Measurements from ENCODE around the gene BANP. TPM values are rescaled to one million over a fixed set of nuclear protein-coding genes. Genes with fewer than 3 reads are reported as not detected.
"Not testable (repeated sequence)": the region's sequence is repeated elsewhere in the genome, so short reads cannot be mapped to it uniquely, and the experiment has no call there.

Gene BANP
- total RNA-seq, 1 experiment from 2014 or later, result 18.9 TPM

DNA sequence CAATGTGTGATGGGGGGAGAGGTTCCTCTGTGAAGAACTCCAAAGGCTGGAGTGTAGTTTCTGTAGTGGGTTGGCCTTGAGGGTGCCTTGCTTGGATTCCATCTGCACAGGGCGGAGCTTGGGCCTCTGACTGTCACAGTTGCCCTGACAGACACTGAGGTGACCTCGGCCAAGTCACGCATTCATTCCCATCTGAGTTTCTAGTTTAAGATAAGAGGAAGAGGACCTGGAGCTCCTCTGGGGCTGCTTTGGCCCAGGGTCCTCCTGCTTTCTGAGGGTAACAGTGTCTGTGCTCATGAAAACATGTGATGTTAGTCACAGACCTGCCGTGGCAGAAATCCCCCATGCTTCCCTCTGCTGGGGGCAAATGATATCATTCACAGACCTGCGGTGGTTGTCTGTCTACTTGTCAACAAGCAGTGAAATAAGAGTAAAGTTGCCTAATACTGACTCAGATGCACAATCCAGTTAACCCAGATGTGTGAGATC is 35.2 kb downstream of the BANP start:
- not testable (repeated sequence) for DNase-seq (ENCODE audit: extremely low read depth, low read depth)

DNA sequence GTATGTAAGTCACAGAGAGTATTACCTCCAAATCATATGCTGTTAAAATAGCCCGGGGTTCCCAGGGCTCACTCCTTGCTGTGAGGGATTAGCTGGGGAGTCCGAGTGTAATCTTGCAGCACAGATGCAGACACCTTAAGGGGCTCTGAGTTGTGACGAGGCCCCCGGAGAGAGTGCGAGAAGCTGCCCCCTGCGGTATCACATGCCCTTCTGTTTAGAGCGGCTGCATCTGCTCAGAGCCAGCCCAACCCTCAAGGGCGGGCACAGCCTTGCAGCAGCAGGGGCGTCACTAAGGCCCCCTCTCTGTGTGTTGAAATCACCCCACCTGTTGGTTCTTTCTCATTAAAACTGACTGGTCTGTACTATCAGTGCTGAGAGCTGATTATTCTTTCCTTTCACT is 37.4 kb downstream of the BANP start:
- DNase-seq (ENCODE audit: extremely low read depth, low read depth), result not testable (repeated sequence)

DNA sequence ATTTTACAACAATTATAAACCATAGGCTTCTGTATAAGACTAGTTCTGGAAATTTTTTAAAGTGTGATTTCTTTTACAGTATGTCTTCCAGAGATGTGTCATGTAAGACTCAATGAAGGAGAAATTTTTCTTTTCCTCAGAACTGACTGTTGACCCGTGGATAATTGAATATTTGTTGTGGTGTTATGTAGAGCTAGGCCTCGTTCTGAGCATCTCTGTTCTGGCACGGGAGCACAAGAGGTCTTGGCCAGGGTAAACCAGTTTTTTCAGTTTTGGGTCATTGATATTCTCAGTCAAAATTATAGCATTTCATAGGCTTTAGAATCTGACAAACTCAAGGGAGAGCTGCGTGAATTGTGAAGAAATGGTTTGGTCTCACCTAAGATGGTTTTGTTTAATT is 39.0 kb downstream of the BANP start:
- DNase-seq (ENCODE audit: extremely low read depth, low read depth), result not testable (repeated sequence)

DNA sequence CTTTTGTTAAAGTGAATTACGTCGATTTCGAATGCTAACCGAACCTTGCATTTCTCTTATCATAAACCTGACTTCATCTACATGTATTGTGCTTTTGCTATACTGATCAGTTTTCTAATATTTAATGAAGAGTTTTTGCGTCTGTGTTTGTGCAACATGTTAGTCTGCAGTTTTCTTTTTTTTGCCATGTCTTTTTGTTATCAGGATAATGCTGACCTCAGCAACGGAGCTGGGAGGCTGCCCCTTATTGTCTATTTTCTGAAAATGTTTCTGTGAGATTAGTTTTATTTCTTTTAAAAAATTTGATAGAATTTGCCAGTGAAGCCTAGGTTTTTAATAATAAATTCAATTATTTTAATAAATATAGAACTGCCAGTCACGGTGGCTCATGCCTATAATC is 40.9 kb downstream of the BANP start:
- not testable (repeated sequence) for DNase-seq (ENCODE audit: extremely low read depth, low read depth)

DNA sequence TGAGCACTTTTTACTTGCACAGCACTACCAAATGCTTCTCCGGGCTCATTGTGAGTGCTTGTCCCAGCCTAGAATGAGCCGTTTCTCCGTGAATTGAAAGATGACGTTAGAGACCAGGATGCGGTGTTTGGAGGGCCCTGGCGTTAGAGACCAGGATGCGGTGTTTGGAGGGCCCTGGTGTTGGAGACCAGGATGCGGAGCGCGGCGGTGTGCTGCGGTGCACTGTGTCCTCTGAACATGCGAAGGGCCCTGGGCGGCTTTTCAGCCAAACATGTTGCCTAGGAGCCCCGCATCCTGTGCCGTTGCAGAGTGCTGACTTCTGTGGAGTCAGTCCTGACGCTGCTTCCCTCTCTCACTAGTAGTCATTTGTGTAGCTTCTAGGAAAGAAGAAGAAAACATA is 42.7 kb downstream of the BANP start:
- no peak for DNase-seq (ENCODE audit: extremely low read depth, low read depth)

DNA sequence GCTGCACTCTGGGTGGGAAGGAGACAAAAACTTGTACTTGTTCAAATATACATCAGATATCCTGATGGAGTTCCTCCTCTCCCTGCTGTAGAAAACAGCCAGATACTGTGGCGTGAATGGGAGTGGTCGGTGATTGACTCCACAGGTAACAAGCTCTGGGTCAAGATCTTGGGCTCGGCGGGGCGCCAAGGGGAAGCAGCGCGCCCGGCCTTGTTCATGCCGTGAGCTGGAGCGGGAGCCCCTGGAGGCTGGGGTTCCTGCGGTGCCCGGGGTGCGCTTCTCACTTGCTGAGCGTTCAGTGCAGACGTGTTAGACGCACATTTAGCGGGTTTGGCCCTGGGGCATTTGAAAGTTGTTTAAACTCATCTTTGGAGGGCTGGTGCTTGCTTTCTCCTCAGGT is 44.4 kb downstream of the BANP start:
- no peak for DNase-seq (ENCODE audit: extremely low read depth, low read depth)

DNA sequence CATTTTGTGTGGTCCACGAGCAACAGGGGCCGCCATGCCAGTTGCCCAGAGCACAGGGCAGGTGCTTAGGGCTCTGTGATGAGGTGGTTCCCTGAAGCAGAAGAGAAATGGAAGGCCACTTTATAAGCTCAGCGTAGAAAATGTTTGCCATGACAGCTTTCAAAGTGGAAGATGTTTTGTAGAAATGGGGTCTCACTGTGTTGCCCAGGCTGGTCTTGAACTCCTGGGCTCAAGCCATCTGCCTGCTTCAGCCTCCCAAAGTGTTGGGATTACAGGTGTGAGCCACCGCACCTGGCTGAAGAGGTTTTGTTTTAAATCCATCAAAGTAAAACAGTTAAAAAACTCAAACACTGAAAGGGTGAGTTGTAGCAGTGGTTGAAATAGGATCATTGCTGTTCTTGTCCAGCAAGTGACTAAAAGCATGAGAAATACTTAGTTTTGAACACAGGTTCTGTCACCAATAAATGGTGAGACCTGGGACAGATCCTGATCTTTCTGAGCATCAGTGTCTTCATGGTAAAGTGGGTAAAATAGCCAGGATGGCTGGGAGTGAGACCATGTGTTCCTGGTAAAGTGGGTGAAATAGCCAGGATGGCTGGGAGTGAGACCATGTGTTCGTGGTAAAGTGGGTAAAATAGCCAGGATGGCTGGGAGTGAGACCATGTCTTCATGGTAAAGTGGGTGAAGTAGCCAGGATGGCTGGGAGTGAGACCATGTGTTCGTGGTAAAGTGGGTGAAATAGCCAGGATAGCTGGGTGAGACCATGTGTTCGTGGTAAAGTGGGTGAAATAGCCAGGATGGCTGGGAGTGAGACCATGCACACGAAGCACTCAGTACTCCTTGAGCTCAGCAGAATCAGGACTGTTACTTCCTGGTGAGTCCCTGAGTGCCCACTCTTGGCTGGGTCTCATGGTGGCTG is 46.0 kb downstream of the BANP start:
- no peak for DNase-seq (ENCODE audit: extremely low read depth, low read depth)

DNA sequence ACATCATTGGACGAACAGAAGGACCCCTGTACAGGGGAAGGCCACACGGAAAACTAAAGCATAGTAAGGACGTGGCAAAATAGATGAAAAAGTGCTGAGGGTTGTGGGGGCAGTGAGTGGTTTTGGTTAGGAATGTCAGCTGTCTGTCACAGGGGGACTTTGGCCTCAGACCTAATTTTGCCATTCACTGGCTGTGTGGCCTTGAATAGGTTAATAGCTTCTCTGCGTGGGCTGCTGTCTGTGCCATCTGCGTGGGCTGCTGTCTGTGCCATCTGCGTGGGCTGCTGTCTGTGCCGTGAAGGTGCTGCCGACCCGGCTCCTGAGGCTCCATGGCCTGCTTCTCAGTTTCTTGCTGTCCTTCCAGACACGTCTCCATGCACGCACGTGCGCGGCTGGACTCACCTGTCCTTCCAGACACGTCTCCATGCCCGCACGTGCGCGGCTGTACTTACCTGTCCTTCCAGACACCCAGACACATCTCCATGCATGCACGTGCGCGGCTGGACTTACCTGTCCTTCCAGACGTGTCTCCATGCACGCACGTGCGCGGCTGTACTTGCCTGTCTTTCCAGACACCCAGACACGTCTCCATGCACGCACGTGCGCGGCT is 47.1 kb downstream of the BANP start:
- DNase-seq (ENCODE audit: extremely low read depth, low read depth), result not testable (repeated sequence)

DNA sequence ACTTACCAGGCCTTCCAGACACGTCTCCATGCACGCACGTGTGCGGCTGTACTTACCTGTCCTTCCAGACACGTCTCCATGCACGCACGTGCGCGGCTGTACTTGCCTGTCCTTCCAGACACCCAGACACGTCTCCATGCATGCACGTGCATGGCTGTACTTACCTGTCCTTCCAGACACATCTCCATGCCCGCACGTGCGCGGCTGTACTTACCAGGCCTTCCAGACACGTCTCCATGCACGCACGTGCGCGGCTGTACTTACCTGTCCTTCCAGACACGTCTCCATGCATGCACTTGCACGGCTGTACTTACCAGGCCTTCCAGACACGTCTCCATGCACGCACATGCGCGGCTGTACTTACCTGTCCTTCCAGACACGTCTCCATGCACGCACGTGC is 47.8 kb downstream of the BANP start:
- not testable (repeated sequence) for DNase-seq (ENCODE audit: extremely low read depth, low read depth)

DNA sequence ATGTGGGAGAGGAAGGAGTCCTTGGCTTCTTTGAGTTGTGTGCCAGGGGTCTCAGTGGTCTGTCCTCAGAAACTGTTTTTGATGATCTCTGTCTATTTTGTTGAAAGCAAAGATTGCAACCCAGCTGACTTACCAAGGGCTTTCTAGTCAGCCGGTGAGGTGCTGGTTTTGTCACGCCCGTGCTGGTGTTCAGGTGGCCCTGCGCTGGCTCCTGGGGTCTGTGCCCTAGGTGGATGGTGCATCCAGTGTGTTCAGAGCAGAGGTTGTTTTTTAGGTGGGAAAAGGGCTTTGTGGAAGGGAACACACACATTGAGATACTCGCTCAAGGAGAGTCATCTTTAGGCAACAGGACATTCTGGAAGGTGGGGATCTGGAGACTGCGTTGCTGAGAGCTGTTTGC is 51.0 kb downstream of the BANP start:
- no peak for DNase-seq (ENCODE audit: extremely low read depth, low read depth)

DNA sequence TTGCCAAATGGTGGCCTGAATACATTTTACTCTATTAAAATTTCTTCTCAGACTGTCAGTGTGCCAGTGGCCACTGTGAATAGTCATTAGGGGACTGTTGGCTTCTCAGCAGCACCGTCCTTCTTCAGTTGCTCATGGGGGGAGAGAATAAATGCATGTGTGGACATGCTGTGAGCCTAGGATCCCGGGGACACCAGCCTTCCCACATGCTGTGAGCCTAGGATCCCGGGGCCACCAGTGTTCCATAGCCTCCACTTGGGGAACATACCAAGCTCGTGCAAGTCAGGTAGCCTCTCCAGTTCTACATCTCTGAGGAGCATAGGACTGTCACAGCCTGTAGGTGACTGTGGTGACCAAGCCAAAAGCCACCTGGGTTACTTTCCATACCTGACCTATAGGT is 51.5 kb downstream of the BANP start:
- no peak for DNase-seq (ENCODE audit: extremely low read depth, low read depth)

DNA sequence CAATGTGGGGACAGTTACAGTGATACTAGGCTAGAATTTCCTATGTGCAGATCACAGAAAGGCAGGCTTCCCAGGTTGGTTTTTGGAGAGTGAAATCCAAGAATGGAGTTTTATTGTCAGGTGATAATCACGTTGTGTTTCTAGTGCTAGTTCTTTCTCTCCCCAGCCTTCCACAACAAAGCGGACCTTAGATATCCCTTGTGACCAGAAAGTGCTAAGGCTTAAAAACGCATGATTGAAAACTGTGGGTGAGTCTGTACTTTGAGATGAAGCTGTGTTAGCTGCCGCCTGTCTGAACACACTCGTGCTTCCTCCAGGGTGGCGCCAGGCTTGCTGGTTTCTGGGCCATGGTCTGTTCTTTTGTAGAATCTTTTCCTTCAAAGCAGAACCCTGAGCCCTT is 52.1 kb downstream of the BANP start:
- no peak for DNase-seq (ENCODE audit: extremely low read depth, low read depth)

DNA sequence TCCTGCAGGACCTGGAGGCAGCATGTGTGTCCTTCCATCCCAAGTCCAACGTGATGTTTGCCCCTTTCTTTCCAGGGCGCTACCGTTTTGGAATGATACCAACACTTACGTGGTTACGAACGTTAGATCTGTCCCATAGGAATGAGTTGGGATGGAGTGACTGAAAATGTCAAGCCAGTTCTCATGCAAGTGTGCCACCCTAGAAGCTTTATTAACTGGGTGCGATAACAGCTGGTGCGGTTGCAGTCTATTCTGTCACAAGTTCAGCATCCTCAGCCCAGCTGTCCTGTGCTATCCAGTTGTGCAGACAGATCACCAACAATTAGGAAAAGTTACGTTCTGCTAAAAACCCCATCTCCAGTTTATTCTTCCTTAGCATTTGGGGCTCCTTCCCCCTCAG is 52.5 kb downstream of the BANP start:
- no peak for DNase-seq (ENCODE audit: extremely low read depth, low read depth)

DNA sequence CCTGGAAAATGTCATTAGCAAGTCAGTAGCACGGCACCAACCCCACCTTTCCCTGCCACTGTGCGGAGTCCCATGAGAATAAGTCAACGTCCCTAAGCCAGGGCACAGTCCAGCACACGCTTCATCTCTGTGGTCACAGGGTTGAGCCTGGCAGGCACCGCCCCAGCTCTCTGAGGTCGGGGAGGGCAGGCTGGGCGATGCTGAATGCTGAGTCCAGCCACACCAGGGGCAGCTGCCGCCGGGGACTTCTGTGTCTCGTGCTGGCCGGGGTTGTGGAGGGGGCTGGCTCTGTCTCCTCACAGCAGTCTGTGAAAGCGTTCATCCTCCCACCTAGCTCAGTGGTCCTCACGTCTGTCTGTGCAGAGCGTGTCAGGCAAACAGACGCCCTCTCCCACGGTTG is 53.2 kb downstream of the BANP start:
- DNase-seq (ENCODE audit: extremely low read depth, low read depth), result no peak

DNA sequence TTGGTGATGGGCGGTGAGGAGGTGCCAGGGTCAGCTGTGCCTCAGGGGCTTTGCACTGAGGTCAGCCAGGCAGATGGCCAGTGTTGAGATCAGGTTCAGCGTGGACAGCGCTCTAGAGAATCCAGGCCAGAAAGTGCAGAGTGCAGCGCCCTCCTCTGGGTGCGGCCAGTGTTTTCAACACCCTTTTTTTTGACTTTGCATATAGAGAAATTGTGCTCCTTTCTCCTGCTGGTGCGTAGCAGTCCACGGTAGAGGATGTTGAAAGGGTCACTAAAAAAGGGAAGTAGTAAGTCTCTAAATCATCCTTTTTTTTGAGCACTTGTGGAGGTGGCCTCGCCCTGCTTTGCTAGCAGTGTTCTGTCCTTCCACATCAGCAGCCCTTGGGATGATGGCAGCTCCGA is 53.9 kb downstream of the BANP start:
- no peak for DNase-seq (ENCODE audit: extremely low read depth, low read depth)

DNA sequence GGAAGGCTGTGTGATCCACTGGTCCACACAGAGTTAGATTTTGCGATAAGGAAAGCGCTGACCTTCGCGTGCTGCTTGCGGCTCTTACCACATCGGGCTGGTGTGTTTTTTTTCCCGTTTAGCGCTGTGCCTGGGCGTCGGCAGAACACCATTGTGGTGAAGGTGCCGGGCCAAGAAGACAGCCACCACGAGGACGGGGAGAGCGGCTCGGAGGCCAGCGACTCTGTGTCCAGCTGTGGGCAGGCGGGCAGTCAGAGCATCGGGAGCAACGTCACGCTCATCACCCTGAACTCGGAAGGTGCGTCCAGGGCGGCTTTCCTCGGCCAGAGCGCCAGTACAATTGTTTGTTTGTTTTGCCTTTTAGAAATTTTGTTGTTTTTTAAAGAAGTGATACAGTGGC is 54.7 kb downstream of the BANP start:
- no peak for DNase-seq (ENCODE audit: extremely low read depth, low read depth)

DNA sequence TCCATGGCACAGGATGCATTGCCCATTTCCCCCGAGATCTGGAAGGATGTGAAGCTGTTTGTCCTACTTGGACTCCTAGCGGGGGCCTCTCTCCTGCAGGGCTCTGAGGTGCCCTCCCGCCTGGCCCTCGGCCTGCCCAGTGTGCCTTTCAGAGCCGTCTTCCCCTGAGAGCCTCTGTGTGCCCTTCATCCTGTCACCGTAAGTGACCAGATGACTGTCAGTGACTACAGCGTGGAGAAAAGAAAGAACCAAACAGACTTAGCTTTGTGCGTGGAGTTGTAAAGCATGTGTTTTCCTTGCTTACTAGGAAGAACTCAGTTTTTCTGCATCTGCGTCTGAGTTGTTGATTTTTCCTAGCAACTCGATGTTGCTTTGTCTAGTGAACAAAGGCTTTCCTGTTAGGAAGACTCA is 56.1 kb downstream of the BANP start:
- no peak for DNase-seq (ENCODE audit: extremely low read depth, low read depth)

DNA sequence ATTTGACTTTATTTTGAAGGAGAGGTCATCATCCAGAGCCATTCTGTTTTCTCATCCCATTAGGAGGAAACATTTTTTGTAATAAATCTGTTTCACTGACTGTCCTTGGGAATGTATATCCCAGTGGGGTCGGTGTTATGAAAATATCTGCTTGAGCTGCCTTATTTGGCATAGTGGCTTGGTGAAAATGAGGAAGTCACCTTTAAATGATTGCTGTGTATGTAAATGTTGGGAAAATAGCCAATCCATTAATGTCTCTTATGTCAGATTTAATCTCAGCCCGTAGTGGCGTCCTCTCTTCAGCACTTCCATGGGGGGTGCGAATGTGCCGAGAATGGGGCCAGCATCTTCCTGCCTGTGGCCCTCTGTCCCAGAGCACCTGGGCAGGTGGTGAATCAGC is 57.6 kb downstream of the BANP start:
- DNase-seq (ENCODE audit: extremely low read depth, low read depth), result no peak

DNA sequence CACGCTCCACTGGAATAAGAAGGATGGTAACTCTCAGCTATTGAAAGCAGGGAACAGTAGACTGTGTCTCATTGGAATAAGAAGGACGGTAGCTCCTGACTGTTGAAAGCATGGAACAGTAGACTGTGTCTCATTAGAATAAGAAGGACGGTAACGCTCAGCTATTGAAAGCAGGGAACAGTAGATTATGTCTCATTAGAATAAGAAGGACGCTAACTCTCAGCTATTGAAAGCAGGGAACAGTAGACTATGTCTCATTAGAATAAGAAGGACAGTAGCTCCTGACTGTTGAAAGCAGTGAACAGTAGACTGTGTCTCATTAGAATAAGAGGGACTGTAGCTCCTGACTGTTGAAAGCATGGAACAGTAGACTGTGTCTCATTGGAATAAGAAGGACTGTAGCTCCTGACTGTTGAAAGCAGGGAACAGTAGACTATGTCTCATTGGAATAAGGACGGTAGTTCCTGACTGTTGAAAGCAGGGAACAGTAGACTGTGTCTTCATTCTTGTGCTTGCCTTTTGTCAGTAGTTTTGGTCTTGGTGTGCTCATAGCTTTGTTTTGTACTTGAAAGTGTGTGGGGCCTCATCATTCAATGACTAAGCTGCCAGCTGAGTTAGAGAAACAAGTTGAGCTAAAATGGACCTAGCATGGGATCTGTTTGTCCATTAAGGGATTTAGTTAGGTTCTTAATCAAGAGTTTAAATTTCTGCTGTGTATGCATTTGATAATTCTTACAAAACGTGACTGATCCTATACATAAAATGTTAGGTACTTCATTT is 58.5 kb downstream of the BANP start:
- DNase-seq (ENCODE audit: extremely low read depth, low read depth), result no peak

DNA sequence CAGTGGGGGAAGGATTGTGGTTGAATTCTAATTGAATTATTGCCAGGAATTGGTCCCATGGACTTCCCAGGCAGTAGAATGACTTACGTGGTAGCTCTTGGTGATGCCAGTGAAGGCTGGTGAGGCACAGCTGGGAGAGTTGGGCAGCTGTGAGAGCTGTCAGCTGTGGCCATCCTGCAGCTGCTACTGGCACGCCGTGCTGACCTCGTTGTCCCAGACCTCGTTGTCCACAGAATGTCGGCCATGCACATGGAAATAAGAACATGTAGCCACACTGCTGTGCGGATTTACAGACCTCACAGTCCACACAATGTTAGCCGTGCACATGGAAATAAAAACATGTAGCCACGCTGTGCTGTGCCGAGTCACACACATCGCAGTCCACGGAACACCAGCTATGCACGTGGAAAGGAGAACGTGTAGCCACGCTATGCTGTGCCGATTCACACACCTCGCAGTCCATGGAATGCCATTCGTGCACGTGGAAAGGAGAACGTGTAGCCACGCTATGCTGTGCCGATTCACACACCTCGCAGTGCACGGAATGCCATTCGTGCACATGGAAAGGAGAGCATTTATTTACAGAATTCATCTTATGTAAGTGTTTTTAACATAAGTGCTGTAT is 59.2 kb downstream of the BANP start:
- DNase-seq (ENCODE audit: extremely low read depth, low read depth), result no peak

DNA sequence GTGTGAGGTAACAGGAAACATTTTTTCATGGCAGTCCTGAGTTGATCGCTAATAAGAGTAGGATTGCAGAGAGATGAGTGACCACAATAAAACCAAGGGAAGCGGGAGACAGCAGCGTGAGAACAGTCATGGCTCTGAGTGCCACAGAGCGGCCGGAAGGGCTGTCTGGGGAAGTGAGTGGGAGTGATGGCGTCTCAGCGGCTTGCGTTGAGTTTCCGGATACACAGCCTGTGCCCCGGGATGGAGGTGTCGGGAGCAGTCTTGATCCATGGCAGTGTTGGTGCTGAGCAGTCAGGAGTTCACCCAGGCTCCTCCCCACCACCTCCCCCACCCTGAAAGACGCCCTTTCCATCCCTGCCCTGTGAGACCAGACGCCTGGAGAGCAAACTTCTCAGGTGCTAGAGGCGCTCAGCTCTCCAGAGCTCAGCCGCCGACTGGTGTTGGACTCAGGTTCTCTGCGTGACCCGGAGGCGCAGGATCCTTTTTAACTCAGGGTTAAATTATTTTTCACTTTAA is 59.8 kb downstream of the BANP start:
- DNase-seq (ENCODE audit: extremely low read depth, low read depth), result no peak

Data from NCI-H460 (cell line).